ENCODE data around the gene ZSCAN5A.

DNA sequence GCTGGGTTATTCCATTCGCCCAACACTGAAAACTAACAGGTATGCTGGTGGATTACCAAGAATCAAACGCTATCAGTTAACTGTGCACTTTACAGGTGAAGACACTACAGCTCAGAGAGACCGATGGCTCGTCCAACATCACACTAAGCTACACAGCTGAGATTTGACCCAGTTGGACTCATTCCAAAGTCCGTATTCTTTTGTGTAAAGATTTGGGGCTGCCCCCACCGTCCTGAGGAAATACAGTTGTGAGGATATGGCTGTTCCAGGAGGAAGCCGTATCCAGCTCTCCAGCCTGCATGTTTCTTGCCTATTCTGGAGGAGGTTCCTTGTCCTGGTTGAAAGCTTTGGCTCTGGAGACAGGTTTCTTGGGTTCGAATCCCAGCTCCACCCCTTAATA, 4.2 kb downstream of the ZSCAN5A start:
- TF ChIP-seq, protein P1, sequence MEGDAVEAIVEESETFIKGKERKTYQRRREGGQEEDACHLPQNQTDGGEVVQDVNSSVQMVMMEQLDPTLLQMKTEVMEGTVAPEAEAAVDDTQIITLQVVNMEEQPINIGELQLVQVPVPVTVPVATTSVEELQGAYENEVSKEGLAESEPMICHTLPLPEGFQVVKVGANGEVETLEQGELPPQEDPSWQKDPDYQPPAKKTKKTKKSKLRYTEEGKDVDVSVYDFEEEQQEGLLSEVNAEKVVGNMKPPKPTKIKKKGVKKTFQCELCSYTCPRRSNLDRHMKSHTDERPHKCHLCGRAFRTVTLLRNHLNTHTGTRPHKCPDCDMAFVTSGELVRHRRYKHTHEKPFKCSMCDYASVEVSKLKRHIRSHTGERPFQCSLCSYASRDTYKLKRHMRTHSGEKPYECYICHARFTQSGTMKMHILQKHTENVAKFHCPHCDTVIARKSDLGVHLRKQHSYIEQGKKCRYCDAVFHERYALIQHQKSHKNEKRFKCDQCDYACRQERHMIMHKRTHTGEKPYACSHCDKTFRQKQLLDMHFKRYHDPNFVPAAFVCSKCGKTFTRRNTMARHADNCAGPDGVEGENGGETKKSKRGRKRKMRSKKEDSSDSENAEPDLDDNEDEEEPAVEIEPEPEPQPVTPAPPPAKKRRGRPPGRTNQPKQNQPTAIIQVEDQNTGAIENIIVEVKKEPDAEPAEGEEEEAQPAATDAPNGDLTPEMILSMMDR (IDR thresholded peaks at IDR 0.05), result no peak
- no peak for TF ChIP-seq EZH2 (IDR thresholded peaks at IDR 0.05; ENCODE audit: borderline replicate concordance, insufficient read depth, low read depth, low read length, poor library complexity, severe bottlenecking)

Data from B cell (primary cell).